ENCODE measurements around the gene GALK1. TPM values are rescaled to one million over a fixed set of nuclear protein-coding genes. Genes with fewer than 3 reads are reported as not detected.
A peak's percentile ranks its signal among the peaks of the same experiment; 100 is the strongest.

The GALK1 gene
- total RNA-seq, 1 donor from 2014 or later = 30.3 TPM

DNA sequence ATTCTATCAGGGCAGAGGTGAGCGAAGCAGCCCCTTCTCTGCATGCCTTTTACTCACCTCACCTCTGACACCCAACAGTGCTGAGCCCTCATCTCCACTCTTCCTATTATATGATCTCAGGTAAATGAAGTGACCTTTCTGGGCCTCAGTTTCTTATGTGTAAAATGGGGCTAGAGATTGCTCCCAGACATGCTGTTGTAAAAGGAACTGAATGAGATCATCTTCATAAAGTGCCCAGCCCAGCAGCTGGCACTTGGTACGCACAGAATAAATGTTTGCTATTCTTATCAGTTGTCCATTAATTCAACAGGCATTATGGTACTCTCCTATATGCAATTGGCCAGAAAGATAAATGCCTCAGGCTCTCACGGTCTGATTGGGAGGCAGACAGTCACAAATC lies 4.5 kb upstream of the GALK1 start:
- no peak overlapping the region for H3K27ac Mint-ChIP-seq (ENCODE audit: unreplicated experiment)
- H3K4me3 Mint-ChIP-seq (ENCODE audit: unreplicated experiment) = no peak overlapping the region
- TF ChIP-seq, protein P1, sequence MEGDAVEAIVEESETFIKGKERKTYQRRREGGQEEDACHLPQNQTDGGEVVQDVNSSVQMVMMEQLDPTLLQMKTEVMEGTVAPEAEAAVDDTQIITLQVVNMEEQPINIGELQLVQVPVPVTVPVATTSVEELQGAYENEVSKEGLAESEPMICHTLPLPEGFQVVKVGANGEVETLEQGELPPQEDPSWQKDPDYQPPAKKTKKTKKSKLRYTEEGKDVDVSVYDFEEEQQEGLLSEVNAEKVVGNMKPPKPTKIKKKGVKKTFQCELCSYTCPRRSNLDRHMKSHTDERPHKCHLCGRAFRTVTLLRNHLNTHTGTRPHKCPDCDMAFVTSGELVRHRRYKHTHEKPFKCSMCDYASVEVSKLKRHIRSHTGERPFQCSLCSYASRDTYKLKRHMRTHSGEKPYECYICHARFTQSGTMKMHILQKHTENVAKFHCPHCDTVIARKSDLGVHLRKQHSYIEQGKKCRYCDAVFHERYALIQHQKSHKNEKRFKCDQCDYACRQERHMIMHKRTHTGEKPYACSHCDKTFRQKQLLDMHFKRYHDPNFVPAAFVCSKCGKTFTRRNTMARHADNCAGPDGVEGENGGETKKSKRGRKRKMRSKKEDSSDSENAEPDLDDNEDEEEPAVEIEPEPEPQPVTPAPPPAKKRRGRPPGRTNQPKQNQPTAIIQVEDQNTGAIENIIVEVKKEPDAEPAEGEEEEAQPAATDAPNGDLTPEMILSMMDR (IDR thresholded peaks at IDR 0.05) = no peak

DNA sequence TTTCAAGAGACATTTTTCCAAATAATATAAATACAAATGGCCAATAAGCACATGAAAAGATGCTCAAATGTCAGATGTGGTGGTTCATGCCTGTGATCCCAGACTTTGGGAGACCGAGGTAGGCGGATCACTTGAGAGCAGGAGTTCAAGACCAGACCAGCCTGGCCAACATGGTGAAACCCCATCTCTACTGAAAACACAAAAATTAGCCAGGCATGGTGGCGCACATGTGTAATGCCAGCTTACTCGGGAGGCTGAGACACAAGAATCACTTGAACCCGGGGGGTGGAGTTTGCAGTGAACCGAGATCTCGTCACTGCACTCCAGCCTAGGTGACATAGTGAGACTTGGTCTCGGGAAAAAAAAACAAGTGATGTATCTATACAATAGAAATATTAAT lies 2.9 kb upstream of the GALK1 start:
- Mint-ChIP-seq H3K36me3 (ENCODE audit: unreplicated experiment) (no peaks in the 10 kb centered on the region), H3K27me3 (ENCODE audit: unreplicated experiment) (no peaks in the 10 kb centered on the region), H3K9me3 (ENCODE audit: unreplicated experiment) (no peaks in the 10 kb centered on the region), H3K4me3 (ENCODE audit: unreplicated experiment) (no peak overlapping the region), H3K27ac (ENCODE audit: unreplicated experiment) (no peak overlapping the region), H3K4me1 (ENCODE audit: unreplicated experiment) (peaks cover 19% of the 10 kb centered on the region)
- DNase-seq (ENCODE audit: extremely low spot score, unreplicated experiment) = no peak
- TF ChIP-seq, protein P1 (IDR thresholded peaks at IDR 0.05) = no peak

More for the DNA sequence above, 4.5 kb upstream of the GALK1 start:
- DNase-seq (ENCODE audit: extremely low spot score, unreplicated experiment) = no peak
- no peaks in the 10 kb centered on the region for H3K9me3 Mint-ChIP-seq (ENCODE audit: unreplicated experiment)
- H3K27me3 Mint-ChIP-seq (ENCODE audit: unreplicated experiment) = no peaks in the 10 kb centered on the region
- H3K4me1 Mint-ChIP-seq (ENCODE audit: unreplicated experiment) = peaks cover 7% of the 10 kb centered on the region
- H3K36me3 Mint-ChIP-seq (ENCODE audit: unreplicated experiment) = no peaks in the 10 kb centered on the region

DNA sequence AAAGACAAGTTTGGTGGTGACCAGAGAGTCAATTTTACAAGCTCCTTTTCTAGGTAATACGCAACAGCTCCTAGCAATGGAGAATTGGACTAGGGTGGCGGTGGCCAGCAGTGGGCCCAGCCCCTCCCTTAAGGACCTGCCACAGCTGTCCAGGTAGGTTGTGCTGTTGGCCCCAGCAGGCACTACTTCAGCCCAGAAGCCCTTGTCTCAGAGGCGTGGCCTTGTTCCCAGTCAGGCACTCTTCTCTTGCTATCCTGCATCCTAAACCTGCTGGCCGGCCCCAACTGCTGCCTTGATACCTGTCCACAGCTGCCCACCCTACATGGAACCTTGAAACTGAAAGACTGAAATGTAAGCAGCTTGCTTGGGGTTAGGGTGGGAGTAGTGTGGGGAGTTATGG lies 989 bp upstream of the GALK1 start:
- TF ChIP-seq, protein P1 (IDR thresholded peaks at IDR 0.05) = no peak
- peaks cover 21% of the 10 kb centered on the region for H3K4me1 Mint-ChIP-seq (ENCODE audit: unreplicated experiment)
- peak overlapping the region; percentile 60 for H3K4me3 Mint-ChIP-seq (ENCODE audit: unreplicated experiment)
- no peaks in the 10 kb centered on the region for H3K9me3 Mint-ChIP-seq (ENCODE audit: unreplicated experiment)
- DNase-seq (ENCODE audit: extremely low spot score, unreplicated experiment) = no peak
- H3K27me3 Mint-ChIP-seq (ENCODE audit: unreplicated experiment) = no peaks in the 10 kb centered on the region
- peaks cover 2% of the 10 kb centered on the region for H3K36me3 Mint-ChIP-seq (ENCODE audit: unreplicated experiment)
- H3K27ac Mint-ChIP-seq (ENCODE audit: unreplicated experiment) = no peak overlapping the region

DNA sequence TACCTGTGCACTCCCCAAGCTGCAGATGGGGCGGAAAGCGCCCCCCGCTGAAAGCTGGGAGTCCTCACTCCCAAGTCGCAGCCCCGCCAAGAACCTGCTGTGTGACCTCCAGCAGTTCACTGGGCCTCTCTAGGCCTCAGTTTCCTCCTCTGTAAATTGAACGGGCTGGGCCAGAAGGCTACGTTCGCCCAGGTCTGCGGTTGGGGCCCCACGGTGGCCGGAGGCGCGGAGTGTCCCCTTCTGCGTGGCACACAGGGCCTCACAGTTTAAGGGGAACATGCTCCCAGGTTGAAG lies 628 bp downstream of the GALK1 start:
- Mint-ChIP-seq H3K4me3 (ENCODE audit: unreplicated experiment) (peak overlapping the region; percentile 72), H3K36me3 (ENCODE audit: unreplicated experiment) (peaks cover 2% of the 10 kb centered on the region), H3K9me3 (ENCODE audit: unreplicated experiment) (no peaks in the 10 kb centered on the region), H3K4me1 (ENCODE audit: unreplicated experiment) (peaks cover 21% of the 10 kb centered on the region), H3K27ac (ENCODE audit: unreplicated experiment) (no peak overlapping the region), H3K27me3 (ENCODE audit: unreplicated experiment) (no peaks in the 10 kb centered on the region)
- DNase-seq (ENCODE audit: extremely low spot score, unreplicated experiment) = no peak
- TF ChIP-seq, protein P1 (IDR thresholded peaks at IDR 0.05) = no peak

DNA sequence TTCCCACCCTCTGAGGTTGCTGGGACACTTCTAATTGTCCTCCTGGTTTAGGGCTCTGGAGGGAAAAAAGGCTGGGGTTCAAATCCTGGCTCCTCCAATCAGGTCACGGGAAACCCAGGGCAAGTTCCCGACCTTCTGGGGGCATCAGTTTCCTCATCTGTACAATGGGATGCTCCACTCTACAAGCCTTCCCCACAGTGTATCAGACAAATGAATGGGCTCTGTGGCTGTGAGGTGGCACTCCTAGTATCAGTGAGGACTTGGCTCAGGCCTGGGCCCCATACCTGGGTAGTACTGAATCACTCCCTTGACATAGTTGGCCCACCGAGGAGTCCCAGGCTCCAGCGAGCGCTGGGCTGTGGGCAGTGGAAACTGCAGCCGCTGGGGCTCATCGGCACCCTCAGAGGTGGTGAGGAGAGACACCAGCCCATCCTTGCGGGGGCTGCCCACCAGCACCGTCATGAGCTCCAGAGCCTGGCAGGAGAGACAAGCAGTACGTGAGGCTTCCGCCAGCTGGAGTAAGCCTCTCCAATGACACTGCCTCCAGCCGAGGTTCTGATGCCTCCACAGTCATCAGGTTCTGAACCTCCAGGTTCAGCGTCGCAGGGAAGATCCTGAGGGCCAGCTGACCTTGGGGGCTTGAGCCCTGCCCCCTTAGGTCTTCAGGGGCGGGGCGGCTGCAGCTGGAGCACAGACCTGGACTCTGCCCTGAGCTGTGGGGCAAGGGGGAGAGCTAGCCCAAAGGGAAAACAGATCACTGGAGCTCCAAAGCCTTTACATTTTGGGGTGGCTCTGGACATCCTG lies 1.2 kb downstream of the GALK1 start:
- no peaks in the 10 kb centered on the region for H3K9me3 Mint-ChIP-seq (ENCODE audit: unreplicated experiment)
- peak overlapping the region; percentile 72 for H3K4me3 Mint-ChIP-seq (ENCODE audit: unreplicated experiment)
- TF ChIP-seq, protein P1 (IDR thresholded peaks at IDR 0.05) = no peak
- H3K36me3 Mint-ChIP-seq (ENCODE audit: unreplicated experiment) = peaks cover 3% of the 10 kb centered on the region
- no peaks in the 10 kb centered on the region for H3K27me3 Mint-ChIP-seq (ENCODE audit: unreplicated experiment)
- DNase-seq (ENCODE audit: extremely low spot score, unreplicated experiment) = no peak
- peaks cover 21% of the 10 kb centered on the region for H3K4me1 Mint-ChIP-seq (ENCODE audit: unreplicated experiment)
- H3K27ac Mint-ChIP-seq (ENCODE audit: unreplicated experiment) = peak overlapping the region; percentile 56

Measured in osteocyte (in vitro differentiated cells).